Measurements from ENCODE around the gene GNL2.
"Not testable (repeated sequence)": the region's sequence is repeated elsewhere in the genome, so short reads cannot be mapped to it uniquely, and the experiment has no call there.

Gene GNL2

DNA sequence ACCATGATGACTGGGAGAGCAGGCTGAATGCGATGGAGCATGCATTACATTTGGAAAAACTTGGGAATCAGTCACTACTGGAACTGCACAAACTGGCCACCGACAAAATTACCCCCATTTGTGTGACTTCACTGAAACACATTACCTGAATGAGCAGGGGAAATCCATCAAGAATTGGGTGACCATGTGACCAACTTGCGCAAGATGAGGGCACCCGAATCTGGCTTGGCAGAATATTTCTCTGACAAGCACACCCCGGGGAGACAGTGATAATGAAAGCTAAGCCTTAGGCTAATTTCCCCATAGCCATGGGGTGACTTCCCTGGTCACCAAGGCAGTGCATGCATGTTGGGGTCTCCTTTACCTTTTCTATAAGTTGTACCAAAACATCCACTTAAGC is 50.7 kb downstream of the GNL2 start:
- no peak overlapping the region for H3K4me3 ChIP-seq (ENCODE audit: low read length)
- TF ChIP-seq, protein P1, sequence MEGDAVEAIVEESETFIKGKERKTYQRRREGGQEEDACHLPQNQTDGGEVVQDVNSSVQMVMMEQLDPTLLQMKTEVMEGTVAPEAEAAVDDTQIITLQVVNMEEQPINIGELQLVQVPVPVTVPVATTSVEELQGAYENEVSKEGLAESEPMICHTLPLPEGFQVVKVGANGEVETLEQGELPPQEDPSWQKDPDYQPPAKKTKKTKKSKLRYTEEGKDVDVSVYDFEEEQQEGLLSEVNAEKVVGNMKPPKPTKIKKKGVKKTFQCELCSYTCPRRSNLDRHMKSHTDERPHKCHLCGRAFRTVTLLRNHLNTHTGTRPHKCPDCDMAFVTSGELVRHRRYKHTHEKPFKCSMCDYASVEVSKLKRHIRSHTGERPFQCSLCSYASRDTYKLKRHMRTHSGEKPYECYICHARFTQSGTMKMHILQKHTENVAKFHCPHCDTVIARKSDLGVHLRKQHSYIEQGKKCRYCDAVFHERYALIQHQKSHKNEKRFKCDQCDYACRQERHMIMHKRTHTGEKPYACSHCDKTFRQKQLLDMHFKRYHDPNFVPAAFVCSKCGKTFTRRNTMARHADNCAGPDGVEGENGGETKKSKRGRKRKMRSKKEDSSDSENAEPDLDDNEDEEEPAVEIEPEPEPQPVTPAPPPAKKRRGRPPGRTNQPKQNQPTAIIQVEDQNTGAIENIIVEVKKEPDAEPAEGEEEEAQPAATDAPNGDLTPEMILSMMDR (conservative IDR thresholded peaks at IDR 0.05; ENCODE audit: low read length) = no peak
- DNase-seq (ENCODE audit: low read depth) = no peak

DNA sequence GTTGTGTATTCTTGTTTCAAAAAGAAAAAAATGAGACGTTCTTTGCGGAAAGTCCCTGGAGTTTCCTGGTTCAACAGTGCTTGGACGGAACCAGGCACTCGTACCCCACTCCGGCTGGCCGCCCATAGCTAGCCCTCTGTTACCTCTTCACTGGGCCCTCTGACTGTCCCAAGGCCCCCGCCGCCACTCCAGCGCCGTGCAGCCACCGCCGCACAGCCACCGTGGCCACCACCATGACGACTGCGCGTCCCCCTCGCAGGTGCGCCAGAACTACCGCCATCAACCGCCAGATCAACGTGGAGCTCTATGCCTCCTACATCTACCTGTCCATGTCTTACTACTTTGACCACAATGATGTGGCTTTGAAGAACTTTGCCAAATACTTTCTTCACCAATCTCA is 51.2 kb downstream of the GNL2 start:
- no peak for DNase-seq (ENCODE audit: low read depth)
- no peak overlapping the region for H3K4me3 ChIP-seq (ENCODE audit: low read length)
- TF ChIP-seq, protein P1 (conservative IDR thresholded peaks at IDR 0.05; ENCODE audit: low read length) = no peak

DNA sequence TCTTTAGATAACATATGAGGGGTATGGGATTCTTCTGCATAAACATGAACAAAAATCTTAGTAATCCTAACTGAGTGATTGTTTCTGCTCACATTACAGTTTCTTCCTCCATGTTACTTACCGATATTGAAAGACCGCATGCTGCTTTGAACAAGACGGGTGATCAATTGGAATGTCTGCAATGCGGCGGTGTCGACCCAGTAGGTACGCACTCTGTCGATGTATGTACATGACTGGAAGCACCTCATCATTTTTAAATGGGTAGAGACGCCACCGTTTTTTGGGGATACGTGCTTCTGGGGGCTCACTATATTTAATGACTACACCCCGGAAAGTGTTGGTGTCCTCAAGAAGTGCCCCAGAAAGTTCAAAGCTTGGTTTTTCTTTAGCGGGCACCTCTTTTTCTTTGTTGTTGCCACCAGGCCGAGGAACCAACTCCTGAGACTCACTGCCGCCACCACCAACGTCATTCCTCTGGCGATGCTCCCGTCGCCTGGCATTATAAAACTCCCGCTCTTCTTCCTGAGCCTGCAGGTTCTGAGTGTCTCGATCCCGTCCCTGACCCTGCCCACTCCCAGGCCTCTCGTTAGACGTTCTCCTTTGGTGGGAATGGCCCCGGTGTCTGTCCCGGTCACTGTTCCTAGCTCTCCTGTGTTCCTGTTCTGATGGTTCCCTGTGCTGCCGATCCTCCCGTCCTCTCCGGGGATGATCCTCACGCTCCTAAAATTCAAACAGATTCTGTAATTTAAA is 55.5 kb downstream of the GNL2 start:
- TF ChIP-seq, protein P1 (conservative IDR thresholded peaks at IDR 0.05; ENCODE audit: low read length) = no peak
- DNase-seq (ENCODE audit: low read depth) = no peak
- H3K4me3 ChIP-seq (ENCODE audit: low read length) = no peak overlapping the region

DNA sequence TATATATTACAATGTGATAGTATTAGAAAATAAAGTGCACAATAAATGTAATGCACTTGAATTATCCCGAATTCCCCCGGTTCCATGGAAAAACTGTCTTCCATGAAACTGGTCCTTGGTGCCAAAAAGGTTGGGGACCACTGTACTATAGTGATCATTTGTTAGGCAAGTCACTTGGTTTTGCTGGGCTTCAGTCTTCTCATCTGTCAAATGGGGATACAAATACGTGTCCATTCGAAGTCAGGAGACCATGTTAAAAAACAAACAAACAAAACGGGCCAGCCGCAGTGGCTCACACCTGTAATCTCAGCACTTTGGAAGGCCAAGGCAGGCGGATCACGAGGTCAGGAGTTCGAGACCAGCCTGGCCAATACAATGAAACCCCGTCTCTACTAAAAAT is 56.6 kb downstream of the GNL2 start:
- DNase-seq (ENCODE audit: low read depth); H3K4me3 ChIP-seq (ENCODE audit: low read length): not testable (repeated sequence)

DNA sequence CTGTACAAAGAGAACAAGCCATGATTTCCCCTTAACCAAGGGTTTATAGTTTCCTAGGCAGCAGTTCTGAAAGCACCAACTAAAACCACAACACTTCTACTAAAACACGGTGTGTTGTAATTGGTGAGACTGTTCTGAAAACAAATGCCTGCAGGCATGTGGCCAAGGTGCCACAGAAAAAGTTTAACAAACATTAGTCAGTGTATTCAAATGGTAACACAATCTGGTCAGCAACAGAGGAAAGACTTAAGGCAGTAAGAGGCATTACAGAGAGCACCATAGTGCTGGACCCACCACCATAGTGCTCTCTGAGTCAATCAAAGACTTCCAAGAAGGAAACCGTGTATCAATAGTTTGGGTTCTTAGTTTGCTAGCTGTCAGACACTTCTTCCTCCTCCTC is 58.4 kb downstream of the GNL2 start:
- DNase-seq (ENCODE audit: low read depth) = peak; percentile 59
- H3K4me3 ChIP-seq (ENCODE audit: low read length) = no peak overlapping the region
- TF ChIP-seq, protein P1 (conservative IDR thresholded peaks at IDR 0.05; ENCODE audit: low read length) = no peak

DNA sequence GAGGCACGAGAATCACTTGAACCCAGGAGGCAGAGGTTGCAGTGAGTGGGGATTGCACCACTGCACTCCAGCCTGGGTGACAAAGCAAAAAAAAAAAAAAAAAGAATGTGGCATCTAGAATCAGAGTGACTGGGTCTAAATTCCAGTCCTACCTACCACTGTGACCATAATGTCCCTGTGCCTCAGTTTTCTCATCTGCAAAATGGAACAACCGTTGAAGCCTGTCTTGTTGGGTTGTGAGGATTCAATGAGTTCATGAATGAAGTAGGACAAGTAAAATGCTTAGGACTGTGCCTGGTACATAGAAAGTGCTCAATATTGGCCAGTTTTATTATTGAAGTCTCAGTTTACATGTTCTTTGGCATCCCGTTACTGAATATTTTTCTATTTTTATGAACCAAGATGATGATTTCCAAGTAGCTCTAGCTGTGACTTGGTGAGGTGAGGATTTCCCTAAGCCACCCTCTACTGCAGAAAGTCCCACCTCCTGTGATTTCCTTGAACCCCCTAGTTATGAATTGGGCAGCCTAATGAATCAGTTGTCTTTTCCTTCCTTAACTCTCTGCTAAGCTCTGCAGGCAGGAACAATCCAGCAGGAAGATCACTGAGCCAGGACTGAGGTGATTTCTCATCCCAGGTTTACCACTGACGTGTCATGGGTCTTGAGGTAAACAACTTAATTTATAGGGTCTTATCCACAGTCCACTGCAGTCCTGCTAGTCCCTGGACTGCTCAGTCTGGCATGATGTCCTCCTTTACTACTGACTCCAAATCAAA is 62.2 kb downstream of the GNL2 start:
- no peak for DNase-seq (ENCODE audit: low read depth)
- no peak overlapping the region for H3K4me3 ChIP-seq (ENCODE audit: low read length)
- TF ChIP-seq, protein P1 (conservative IDR thresholded peaks at IDR 0.05; ENCODE audit: low read length) = no peak

DNA sequence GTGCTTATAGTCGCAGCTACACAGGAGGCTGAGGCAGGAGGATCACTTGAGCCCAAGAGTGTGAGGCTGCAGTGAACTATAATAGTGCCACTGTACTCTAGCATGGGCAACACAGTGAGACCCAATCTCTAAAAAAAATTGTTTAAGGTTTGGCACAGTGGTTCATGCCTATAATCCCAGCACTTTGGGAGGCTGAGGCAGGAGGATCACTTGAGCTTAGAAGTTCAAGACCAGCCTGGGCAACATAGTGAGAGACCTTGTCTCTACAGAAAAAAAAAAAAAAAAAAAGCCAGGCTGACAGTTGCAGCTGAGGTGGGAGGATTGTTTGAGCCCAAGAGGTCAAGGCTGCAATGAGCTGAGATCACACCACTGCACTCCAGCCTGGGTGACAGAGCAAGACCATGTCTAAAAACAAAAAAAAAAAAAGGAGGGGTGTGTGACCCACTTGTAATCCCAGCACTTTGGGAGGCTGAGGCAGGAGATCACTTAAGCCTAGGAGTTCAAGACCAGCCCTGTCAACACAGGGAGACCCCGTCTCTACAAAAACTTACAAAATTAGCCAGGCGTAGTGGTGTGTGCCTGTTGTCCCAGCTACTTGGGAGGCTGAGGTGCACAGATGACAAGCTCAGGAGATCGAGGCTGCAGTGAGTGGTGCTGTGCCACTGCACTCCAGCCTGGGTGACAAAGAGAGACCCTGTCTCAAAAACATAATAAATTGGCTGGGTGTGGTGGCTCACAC is 63.1 kb downstream of the GNL2 start:
- not testable (repeated sequence) for DNase-seq (ENCODE audit: low read depth); H3K4me3 ChIP-seq (ENCODE audit: low read length)

DNA sequence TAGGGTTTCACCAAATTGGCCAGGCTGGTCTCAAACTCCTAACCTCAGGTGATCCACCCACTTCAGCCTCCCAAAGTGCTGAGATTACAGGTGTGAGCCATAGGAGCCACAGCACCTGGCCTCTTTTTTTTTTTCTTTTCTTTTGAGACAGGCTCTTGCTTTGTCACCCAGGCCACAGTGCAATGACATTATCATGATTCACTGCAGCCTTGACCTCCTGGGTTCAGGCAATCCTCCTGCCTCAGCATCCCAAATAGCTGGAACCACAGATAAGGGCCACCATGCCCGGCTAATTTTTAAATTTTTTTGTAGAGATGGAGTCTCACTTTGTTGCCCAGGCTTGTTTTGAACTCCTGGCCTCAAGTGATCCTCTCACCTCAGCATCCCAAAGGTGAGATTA is 65.8 kb downstream of the GNL2 start:
- DNase-seq (ENCODE audit: low read depth); H3K4me3 ChIP-seq (ENCODE audit: low read length): not testable (repeated sequence)

All from AG10803 (cell line).